ENCODE results near the gene HCN1.

The HCN1 gene

GRCh38 chr5:45437752-45438151 lies 258.4 kb downstream of the HCN1 start:
- Histone ChIP-seq H3K27ac (replicated peaks) (no peak overlapping the region), H3K4me3 (replicated peaks; ENCODE audit: insufficient read depth, low read length) (no peak overlapping the region), H3K27me3 (ENCODE audit: insufficient read depth, poor library complexity, severe bottlenecking) (no peaks in the 10 kb centered on the region)
- TF ChIP-seq POLR2AphosphoS5 (IDR thresholded peaks at IDR 0.05; ENCODE audit: low read depth): no peak
- no peak for TF ChIP-seq SPI1 (IDR thresholded peaks at IDR 0.05; ENCODE audit: borderline replicate concordance, low read depth)
- TF ChIP-seq GABPA (IDR thresholded peaks at IDR 0.05; ENCODE audit: low read depth): no peak
- no peak for TF ChIP-seq REST (IDR thresholded peaks at IDR 0.05; ENCODE audit: insufficient replicate concordance, low read depth)
- TF ChIP-seq CTCF (IDR thresholded peaks at IDR 0.05; ENCODE audit: insufficient read depth, low read length): no peak
- DNase-seq (ENCODE audit: low read depth in 1 of 2, low spot score in 1 of 2): no peak

GRCh38 chr5:45417285-45417998 lies 278.7 kb downstream of the HCN1 start:
- Histone ChIP-seq H3K4me3 (replicated peaks; ENCODE audit: insufficient read depth, low read length) (no peak overlapping the region), H3K27ac (replicated peaks) (no peak overlapping the region), H3K27me3 (ENCODE audit: insufficient read depth, poor library complexity, severe bottlenecking) (no peaks in the 10 kb centered on the region)
- DNase-seq (ENCODE audit: low read depth in 1 of 2, low spot score in 1 of 2): no peak
- TF ChIP-seq REST (IDR thresholded peaks at IDR 0.05; ENCODE audit: insufficient replicate concordance, low read depth) (no peak), POLR2AphosphoS5 (IDR thresholded peaks at IDR 0.05; ENCODE audit: low read depth) (no peak), CTCF (IDR thresholded peaks at IDR 0.05; ENCODE audit: insufficient read depth, low read length) (no peak), SPI1 (IDR thresholded peaks at IDR 0.05; ENCODE audit: borderline replicate concordance, low read depth) (no peak)

GRCh38 chr5:45414620-45415573 lies 281.3 kb downstream of the HCN1 start:
- Histone ChIP-seq H3K27me3 (ENCODE audit: insufficient read depth, poor library complexity, severe bottlenecking) (no peaks in the 10 kb centered on the region), H3K27ac (replicated peaks) (no peak overlapping the region), H3K4me3 (replicated peaks; ENCODE audit: insufficient read depth, low read length) (no peak overlapping the region)
- DNase-seq (ENCODE audit: low read depth in 1 of 2, low spot score in 1 of 2): no peak
- TF ChIP-seq GABPA (IDR thresholded peaks at IDR 0.05; ENCODE audit: low read depth): no peak
- no peak for TF ChIP-seq REST (IDR thresholded peaks at IDR 0.05; ENCODE audit: insufficient replicate concordance, low read depth)
- no peak for TF ChIP-seq SPI1 (IDR thresholded peaks at IDR 0.05; ENCODE audit: borderline replicate concordance, low read depth)
- TF ChIP-seq POLR2AphosphoS5 (IDR thresholded peaks at IDR 0.05; ENCODE audit: low read depth): no peak
- TF ChIP-seq CTCF (IDR thresholded peaks at IDR 0.05; ENCODE audit: insufficient read depth, low read length): no peak

All from HL-60 (cell line).